Activated T-cell treated with anti-CD3 and anti-CD28 coated beads for 4 hours (primary cell): Measurements from ENCODE around the gene SEC24C.

Experiments
- DNase-seq: peaks from one replicate; pipeline ENCODE4 v3.0.0-alpha.2; 2020

SEC24C gene

GRCh38 chr10:73796766-73797165, 52.6 kb downstream of the SEC24C start:
- DNase-seq: no peak

GRCh38 chr10:73797324-73798025, 53.3 kb downstream of the SEC24C start:
- no peak for DNase-seq

- DNase-seq: no peak
These were observed 53.9 kb downstream of the SEC24C start for GRCh38 chr10:73798087-73798486.

GRCh38 chr10:73798927-73799560, 54.9 kb downstream of the SEC24C start:
- no peak for DNase-seq

GRCh38 chr10:73799899-73800559, 55.9 kb downstream of the SEC24C start:
- no peak for DNase-seq

GRCh38 chr10:73800560-73801252, 56.5 kb downstream of the SEC24C start:
- no peak for DNase-seq

DNA sequence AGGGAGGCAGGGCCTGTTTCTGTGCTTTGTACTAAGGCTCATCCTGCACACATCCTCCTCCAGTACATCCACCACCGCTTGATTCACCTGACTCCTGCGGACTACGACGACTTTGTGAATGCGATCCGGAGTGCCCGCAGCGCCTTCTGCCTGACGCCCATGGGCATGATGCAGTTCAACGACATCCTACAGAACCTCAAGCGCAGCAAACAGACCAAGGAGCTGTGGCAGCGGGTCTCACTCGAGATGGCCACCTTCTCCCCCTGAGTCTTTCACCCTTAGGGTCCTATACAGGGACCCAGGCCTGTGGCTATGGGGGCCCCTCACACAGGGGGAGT, 57.0 kb downstream of the SEC24C start:
- no peak for DNase-seq

GRCh38 chr10:73802276-73802991, 58.3 kb downstream of the SEC24C start:
- DNase-seq: no peak

GRCh38 chr10:73803680-73804286, 59.6 kb downstream of the SEC24C start:
- no peak for DNase-seq

GRCh38 chr10:73806176-73806950, 62.2 kb downstream of the SEC24C start:
- DNase-seq: no peak

GRCh38 chr10:73807471-73807870, 63.3 kb downstream of the SEC24C start:
- DNase-seq: no peak

DNA sequence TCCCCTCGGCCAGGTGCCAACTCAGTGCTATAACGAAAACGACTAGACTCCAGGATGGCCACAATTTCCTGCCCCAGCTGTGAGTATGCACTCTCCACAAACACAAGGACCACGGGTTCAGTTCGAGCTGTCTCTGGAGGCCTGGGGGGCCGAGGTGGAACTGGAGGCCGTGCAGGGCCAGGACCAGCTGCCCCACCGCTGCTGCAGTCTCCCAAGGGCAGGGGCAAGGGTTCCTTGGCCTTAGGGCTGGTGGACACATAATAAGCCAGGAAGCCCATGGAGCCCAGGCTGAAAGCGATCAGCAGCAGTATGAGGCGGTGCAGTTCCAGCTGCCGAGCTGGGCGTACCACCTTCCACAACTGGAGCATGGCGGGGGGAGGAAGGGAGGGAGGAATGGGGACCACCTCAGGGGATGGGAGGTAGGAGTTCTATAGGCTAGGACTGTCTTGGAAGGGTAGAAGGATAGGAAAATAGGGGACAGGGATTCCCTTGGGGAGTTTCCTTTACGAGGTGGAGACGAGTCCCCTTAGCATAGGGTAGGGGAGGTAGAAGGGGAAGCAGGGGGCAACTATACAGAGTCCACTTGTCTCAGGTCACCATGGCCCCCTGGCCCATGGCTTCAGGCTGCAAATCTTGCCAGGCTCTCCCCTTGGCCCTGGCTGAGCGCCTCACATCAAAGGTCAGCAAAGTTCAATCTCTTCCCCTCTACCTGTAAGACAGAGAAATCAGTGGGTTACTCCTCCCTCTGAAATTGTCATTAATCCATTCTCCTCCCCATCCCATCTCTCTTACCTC, 64.0 kb downstream of the SEC24C start:
- no peak for DNase-seq

DNA sequence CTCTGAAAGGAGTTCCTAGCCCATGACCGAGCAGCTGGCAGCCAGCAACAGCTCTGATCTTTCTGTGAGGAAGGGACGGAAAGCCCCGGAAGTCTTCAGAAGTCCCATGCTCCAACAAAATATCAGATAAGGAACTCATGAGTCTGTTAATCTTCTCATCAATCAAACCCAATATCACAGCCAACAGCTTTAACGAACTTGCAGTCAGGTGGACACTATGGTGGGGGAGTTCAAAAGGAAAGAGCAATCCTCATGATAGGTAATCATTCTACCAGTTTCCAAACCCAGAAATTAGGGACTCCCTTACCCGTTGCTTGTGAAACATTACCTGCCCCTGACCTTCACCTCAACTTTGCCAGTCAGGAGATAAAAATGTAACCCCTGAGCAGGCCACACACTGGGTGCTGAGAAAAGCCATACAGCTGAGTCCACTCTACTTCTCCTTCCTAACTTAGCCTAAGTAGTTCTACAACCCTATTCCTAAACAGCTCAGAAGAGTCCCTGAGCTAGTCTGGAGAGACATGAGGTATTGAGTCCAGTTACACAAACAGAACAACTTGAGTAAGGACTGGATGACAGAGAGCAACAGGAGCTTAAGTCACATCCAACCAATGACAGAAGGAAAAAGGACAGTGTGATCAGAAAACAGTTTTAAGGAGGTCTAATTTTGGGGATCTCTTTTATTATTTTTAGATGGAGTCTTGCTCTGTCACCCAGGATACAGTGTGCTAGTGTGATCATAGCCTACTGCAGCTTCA, 65.1 kb downstream of the SEC24C start:
- no peak for DNase-seq

DNA sequence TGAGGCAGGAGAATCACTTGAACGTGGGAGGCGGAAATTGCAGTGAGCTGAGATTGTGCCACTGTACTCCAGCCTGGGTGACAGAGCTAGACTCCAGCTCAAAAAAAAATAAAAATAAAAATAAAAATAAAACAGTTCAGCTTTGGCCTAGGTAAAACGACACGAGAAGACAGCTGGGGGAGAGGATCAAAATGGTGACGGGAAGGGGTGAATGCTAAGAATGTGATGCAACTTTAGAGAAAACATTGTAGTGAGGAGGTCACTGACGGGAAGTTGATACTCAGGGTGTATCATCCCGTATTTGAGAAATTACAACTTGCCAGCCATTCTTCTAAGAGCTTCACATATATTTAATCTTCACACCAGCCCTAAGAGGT, 66.2 kb downstream of the SEC24C start:
- no peak for DNase-seq

- DNase-seq: peak; percentile 25
These were observed 66.7 kb downstream of the SEC24C start for GRCh38 chr10:73810735-73811465.

DNA sequence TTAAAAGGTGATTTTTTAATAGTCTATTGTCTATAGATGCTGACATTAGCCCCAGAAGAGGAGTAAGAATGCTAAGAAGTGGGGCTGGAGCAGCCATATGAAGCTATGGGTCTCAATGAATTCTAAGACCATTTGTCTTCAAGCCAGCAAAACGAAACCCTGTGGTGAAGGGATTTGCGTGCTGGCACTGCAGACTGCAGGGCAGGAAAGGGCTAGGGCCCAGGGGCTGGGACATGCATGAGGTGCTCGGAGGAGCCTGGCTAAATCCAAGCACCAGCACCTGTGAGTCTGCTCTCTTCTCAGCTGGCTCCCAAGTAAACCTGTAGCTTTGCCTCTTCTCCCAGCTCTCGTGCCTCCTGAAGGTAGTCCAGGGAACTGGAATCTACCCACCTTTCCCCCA, 68.5 kb downstream of the SEC24C start:
- DNase-seq: no peak

GRCh38 chr10:73813333-73813732, 69.2 kb downstream of the SEC24C start:
- DNase-seq: no peak

GRCh38 chr10:73814276-73814895, 70.2 kb downstream of the SEC24C start:
- DNase-seq: no peak
